Muscle layer of colon (tissue), 2 donors: ENCODE data around the gene TSR1.

Experiments used
- H3K27ac ChIP-seq: one replicate; pipeline ENCODE4 v1.7.0; 2013; ENCODE audit warnings: low read depth, mild to moderate bottlenecking, low read length, moderate library complexity
- H3K27me3 ChIP-seq, 2 donors: one replicate each; pipeline ENCODE4 v1.7.0; 2013; ENCODE audit warnings: low read length in 2 of 2, mild to moderate bottlenecking in 2 of 2; ENCODE audit not compliant: insufficient read depth in 2 of 2, control insufficient read depth in 1 of 2
- H3K36me3 ChIP-seq: one replicate; pipeline ENCODE4 v1.7.0; 2013; ENCODE audit warnings: mild to moderate bottlenecking, low read length; ENCODE audit not compliant: insufficient read depth
- H3K4me1 ChIP-seq: one replicate; pipeline ENCODE4 v1.7.0; 2013; ENCODE audit warnings: mild to moderate bottlenecking, low read length; ENCODE audit not compliant: insufficient read depth
- H3K4me3 ChIP-seq, 2 donors: one replicate each; pipeline ENCODE4 v1.7.0; 2013; ENCODE audit warnings: low read length in 2 of 2, low read depth in 1 of 2, mild to moderate bottlenecking in 1 of 2, moderate library complexity in 1 of 2
- H3K9ac ChIP-seq: one replicate; pipeline ENCODE4 v1.7.0; 2013; ENCODE audit warnings: low read length
- H3K9me3 ChIP-seq: one replicate; pipeline ENCODE4 v1.7.0; 2013; ENCODE audit warnings: mild to moderate bottlenecking, low read length
- donor health status: abdominal sarcoma.
- donor health status: Adenocarcinoma of cecum.

The TSR1 gene

GRCh38 chr17:2365132-2365531 lies 28.9 kb upstream of the TSR1 start:
- Histone ChIP-seq H3K9me3 (no peaks in the 10 kb centered on the region), H3K9ac (no peak overlapping the region), H3K27ac (no peak overlapping the region), H3K27me3 (no peaks in the 10 kb centered on the region), H3K4me3 (no peak overlapping the region), H3K4me1 (peaks cover 40% of the 10 kb centered on the region), H3K36me3 (peaks cover 24% of the 10 kb centered on the region)

- peaks cover 36% of the 10 kb centered on the region for H3K4me1 ChIP-seq
- no peaks in the 10 kb centered on the region for H3K27me3 ChIP-seq
- H3K27ac ChIP-seq = no peak overlapping the region
- no peak overlapping the region for H3K4me3 ChIP-seq
- no peak overlapping the region for H3K9ac ChIP-seq
- peaks cover 24% of the 10 kb centered on the region for H3K36me3 ChIP-seq
- no peaks in the 10 kb centered on the region for H3K9me3 ChIP-seq
Observed at GRCh38 chr17:2364763-2365116, 28.5 kb upstream of the TSR1 start.

DNA sequence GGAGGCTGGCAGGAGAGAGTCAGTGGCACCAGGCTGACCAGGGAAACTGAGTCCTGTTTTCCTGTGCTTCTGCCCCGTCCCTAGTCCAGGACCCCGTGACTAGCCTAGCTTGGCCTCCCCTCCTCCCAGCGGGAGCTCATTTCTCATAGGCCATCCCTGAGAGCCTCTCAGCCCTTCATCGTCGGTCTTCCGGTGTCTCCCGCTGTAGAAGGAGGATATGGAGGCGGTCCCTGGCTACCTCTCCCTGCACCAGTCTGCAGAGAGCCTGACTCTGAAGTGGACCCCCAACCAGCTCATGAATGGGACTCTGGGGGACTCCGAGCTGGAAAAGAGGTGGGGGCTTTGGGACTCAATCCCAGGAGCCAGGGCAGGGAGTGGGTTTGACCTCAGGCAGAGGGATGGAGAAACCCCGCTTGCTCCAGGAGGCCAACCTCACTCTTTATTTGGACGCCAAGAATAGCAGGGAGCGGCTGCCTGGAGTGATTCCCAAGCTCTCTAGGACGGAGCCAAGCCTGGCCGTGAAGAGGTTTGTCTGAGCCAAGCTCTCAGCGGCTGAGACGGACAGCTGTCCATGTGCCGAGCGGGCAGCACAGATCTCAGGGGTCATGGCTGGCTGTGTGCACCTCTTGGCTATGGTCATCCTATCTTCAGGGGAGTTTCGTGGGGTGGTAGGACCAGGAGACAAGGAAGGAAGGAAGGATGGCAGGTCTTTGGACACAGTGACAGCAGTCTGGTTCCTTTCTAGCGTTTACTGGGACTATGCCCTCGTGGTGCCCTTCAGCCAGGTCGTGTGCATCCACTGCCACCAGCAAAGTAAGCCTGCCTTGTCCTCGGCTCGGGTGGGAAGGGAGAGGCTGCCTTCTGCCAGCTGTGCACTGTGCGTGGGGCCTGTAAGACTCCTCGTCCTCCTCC lies 27.9 kb upstream of the TSR1 start:
- H3K9ac ChIP-seq = no peak overlapping the region
- no peaks in the 10 kb centered on the region for H3K9me3 ChIP-seq
- no peak overlapping the region for H3K4me3 ChIP-seq
- H3K27me3 ChIP-seq = no peaks in the 10 kb centered on the region
- peaks cover 38% of the 10 kb centered on the region for H3K4me1 ChIP-seq
- no peak overlapping the region for H3K27ac ChIP-seq
- peaks cover 24% of the 10 kb centered on the region for H3K36me3 ChIP-seq

- peaks cover 24% of the 10 kb centered on the region for H3K36me3 ChIP-seq
- no peaks in the 10 kb centered on the region for H3K27me3 ChIP-seq
- no peak overlapping the region for H3K27ac ChIP-seq
- H3K9me3 ChIP-seq = no peaks in the 10 kb centered on the region
- no peak overlapping the region for H3K4me3 ChIP-seq
- peaks cover 36% of the 10 kb centered on the region for H3K4me1 ChIP-seq
- no peak overlapping the region for H3K9ac ChIP-seq
Observed at GRCh38 chr17:2363318-2363717, 27.1 kb upstream of the TSR1 start.

- Histone ChIP-seq H3K4me3 (no peak overlapping the region), H3K4me1 (peaks cover 31% of the 10 kb centered on the region), H3K9ac (no peak overlapping the region), H3K27me3 (no peaks in the 10 kb centered on the region), H3K9me3 (no peaks in the 10 kb centered on the region), H3K36me3 (peaks cover 24% of the 10 kb centered on the region), H3K27ac (no peak overlapping the region)
Observed at GRCh38 chr17:2362881-2363280, 26.6 kb upstream of the TSR1 start.

- H3K4me3 ChIP-seq = no peak overlapping the region
- H3K27me3 ChIP-seq = no peaks in the 10 kb centered on the region
- H3K9me3 ChIP-seq = no peaks in the 10 kb centered on the region
- H3K9ac ChIP-seq = no peak overlapping the region
- peaks cover 24% of the 10 kb centered on the region for H3K36me3 ChIP-seq
- H3K27ac ChIP-seq = no peak overlapping the region
- H3K4me1 ChIP-seq = peaks cover 27% of the 10 kb centered on the region
Observed at GRCh38 chr17:2362416-2362815, 26.2 kb upstream of the TSR1 start.

DNA sequence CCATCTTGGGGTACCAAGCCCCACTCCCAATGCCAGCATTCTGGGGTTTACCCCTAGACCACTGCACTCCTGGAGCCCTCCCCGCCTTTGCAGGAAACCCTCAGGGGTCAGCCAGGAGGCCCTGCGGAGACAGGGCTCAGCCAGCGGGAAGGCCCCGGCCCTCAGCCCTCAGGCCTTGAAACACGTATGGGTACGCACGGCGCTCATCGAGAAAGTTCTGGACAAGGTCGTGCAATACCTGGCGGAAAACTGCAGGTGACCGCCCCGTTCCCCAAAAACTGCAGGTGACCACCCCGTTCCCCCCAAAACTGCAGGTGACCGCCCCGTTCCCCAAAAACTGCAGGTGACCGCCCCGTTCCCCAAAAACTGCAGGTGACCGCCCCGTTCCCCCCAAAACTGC lies 25.8 kb upstream of the TSR1 start:
- peaks cover 26% of the 10 kb centered on the region for H3K4me1 ChIP-seq
- H3K27ac ChIP-seq = no peak overlapping the region
- H3K9ac ChIP-seq = no peak overlapping the region
- no peaks in the 10 kb centered on the region for H3K9me3 ChIP-seq
- no peak overlapping the region for H3K4me3 ChIP-seq
- H3K36me3 ChIP-seq = peaks cover 24% of the 10 kb centered on the region
- H3K27me3 ChIP-seq = no peaks in the 10 kb centered on the region

DNA sequence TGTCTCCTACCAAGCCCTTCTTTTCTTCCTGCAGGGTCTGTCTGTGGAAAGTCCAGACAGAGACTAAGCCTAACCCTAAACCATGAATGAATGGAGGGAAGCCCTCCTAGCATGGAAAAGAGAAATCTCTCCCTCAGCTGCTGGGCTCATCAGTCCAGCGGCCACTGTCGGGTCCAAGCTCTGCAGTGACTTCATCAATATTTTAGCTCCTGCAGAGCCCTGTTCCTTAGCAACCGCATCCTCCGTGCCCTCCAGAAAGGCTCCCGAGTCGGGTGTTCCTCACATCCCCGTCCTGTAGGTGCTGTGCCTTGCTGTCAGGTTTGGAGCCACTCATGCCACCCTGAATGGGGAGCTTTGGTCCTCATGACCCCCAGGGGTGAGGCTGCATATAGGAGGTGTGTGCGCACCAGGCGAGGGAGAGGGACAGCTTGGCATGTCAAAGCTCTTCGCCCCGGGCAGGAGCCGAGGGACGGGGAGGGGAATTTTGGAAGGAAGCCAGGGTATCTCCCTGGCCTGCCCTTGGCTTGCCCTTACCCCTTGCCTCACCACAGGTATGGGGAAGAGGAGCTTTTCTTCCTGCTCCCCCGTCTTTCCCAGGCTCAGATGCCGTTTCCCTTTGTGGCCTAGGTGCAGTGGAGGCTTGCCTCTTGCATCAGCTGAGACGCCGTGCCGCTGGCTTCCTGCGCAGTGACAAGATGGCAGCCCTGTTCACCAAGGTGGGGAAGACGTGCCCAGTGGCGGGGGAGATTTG lies 24.9 kb upstream of the TSR1 start:
- H3K27me3 ChIP-seq = no peaks in the 10 kb centered on the region
- H3K36me3 ChIP-seq = peaks cover 24% of the 10 kb centered on the region
- no peak overlapping the region for H3K4me3 ChIP-seq
- H3K4me1 ChIP-seq = peaks cover 23% of the 10 kb centered on the region
- no peak overlapping the region for H3K27ac ChIP-seq
- H3K9me3 ChIP-seq = no peaks in the 10 kb centered on the region
- H3K9ac ChIP-seq = no peak overlapping the region

DNA sequence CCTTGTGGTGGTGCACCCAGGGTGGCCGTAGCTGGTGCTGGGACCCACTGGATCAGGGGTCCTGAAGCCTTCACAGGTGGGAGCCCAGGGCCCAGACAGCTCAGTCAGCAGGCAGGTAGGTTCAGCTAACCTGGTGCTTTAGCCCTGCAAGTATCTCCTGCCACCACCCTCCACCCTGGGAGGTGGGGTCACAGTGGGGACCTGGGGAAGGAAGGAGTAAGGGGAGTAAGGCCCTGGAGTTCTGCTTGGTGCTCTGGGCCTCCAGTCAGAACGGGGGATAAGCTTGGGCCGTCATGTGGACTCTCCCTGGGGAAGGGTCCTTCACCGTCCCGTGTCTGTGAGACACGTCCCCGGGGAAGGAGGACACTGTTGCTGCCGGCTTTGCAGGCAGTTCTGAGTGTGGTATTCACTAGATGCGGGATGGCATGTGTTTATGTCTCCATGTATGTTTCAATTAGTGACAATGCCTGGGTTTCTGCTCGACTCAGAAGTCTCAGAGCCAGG lies 21.7 kb upstream of the TSR1 start:
- Histone ChIP-seq H3K4me3 (no peak overlapping the region), H3K27ac (no peak overlapping the region), H3K27me3 (no peaks in the 10 kb centered on the region), H3K9ac (no peak overlapping the region), H3K9me3 (no peaks in the 10 kb centered on the region), H3K36me3 (peaks cover 16% of the 10 kb centered on the region), H3K4me1 (peaks cover 10% of the 10 kb centered on the region)

GRCh38 chr17:2357237-2357636 lies 21.0 kb upstream of the TSR1 start:
- no peak overlapping the region for H3K4me3 ChIP-seq
- H3K27ac ChIP-seq = no peak overlapping the region

DNA sequence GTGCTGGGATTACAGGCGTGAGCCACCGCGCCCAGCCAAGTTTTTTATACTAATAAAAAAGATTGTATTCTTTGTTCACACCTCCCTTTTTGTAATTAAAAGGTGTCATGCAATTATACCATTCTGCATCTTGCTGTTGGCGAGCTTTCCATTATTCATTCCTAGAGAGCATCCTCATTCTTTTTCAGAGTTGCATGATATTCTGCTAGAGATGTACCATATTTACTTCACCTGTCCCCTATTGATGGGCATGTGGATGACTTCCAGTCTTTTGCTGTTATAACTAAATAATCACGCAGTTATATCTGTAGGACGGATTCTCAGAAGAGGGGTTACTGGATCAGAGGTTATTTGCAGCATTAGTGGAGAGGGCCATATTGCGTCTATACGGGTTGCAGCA lies 18.1 kb upstream of the TSR1 start:
- Histone ChIP-seq H3K27ac (no peak overlapping the region), H3K36me3 (no peaks in the 10 kb centered on the region), H3K9me3 (no peaks in the 10 kb centered on the region), H3K4me3 (no peak overlapping the region), H3K9ac (no peak overlapping the region), H3K27me3 (no peaks in the 10 kb centered on the region), H3K4me1 (peaks cover 8% of the 10 kb centered on the region)

More at GRCh38 chr17:2357237-2357636, 21.0 kb upstream of the TSR1 start:
- H3K4me1 ChIP-seq = peaks cover 12% of the 10 kb centered on the region
- H3K9me3 ChIP-seq = no peaks in the 10 kb centered on the region
- H3K36me3 ChIP-seq = peaks cover 10% of the 10 kb centered on the region
- no peak overlapping the region for H3K9ac ChIP-seq
- H3K27me3 ChIP-seq = no peaks in the 10 kb centered on the region
